Heart right ventricle (tissue), 16 donors: Measurements from ENCODE around the gene NR1H4. TPM values are rescaled to one million over a fixed set of nuclear protein-coding genes. Genes with fewer than 3 reads are reported as not detected.

Source experiments
- ATAC-seq, 8 donors: fragments of 200-7000 bp; cut with Tn5 transposase; one replicate each; pipeline ENCODE4 v1.9.1; 2020; ENCODE audit warnings: mild to moderate bottlenecking in 8 of 8, moderate library complexity in 8 of 8, moderate number of reproducible peaks in 1 of 8
- DNase-seq, 2 donors: peaks; one replicate each; pipeline ENCODE4 v3.0.0-alpha.2; 2020
- H3K27ac ChIP-seq, 10 donors: fragments of 200-600 bp; sonication (generic) in 2 of 10; one replicate each; pipeline versions ENCODE4 v1.5.0 to v1.8.0; 2020 to 2022; ENCODE audit warnings: mild to moderate bottlenecking in 3 of 10
- H3K27me3 ChIP-seq, 7 donors: fragments of 200-600 bp; one replicate each; pipeline ENCODE4 v1.8.0; 2021 to 2022; ENCODE audit warnings: mild to moderate bottlenecking in 2 of 7
- H3K36me3 ChIP-seq, 9 donors: fragments of 200-600 bp; sonication (generic) in 1 of 9; one replicate each; pipeline versions ENCODE4 v1.5.0 to v1.8.0; 2020 to 2022; ENCODE audit warnings: mild to moderate bottlenecking in 2 of 9
- H3K4me1 ChIP-seq, 9 donors: fragments of 200-600 bp; sonication (generic) in 1 of 9; one replicate each; pipeline versions ENCODE4 v1.5.0 to v1.8.0; 2020 to 2022; ENCODE audit warnings: mild to moderate bottlenecking in 4 of 9
- H3K4me3 ChIP-seq, 10 donors: fragments of 200-600 bp; sonication (generic) in 2 of 10; one replicate each; pipeline versions ENCODE4 v1.5.0 to v1.8.0; 2020 to 2022; ENCODE audit warnings: mild to moderate bottlenecking in 7 of 10, moderate library complexity in 2 of 10
- H3K9me3 ChIP-seq, 11 donors: fragments of 200-600 bp in 10 of 11; sonication (generic) in 2 of 11; one replicate each; pipeline versions ENCODE4 v1.5.0 to v1.8.0; 2013 to 2022; ENCODE audit warnings: mild to moderate bottlenecking in 2 of 11, control low read depth in 1 of 11, moderate library complexity in 1 of 11
- WGBS, 2 donors: extraction: QIAGEN DNeasy Blood & Tissue Kit; methylation state at CpG; one replicate each; pipeline ENCODE4 v1.1.7; 2013; ENCODE audit warnings: inconsistent platforms in 1 of 2; 5-methylcytosine and 5-hydroxymethylcytosine counted together
- intact Hi-C, 10 donors: fragments of 100-400 bp; cut with DNase I; formaldehyde crosslinking; loops; one replicate each; pipeline versions ENCODE4 v1.11.1 to v1.14.2; 2022
- polyA plus RNA-seq, 2 donors: library from polyadenylated mRNA; stranded (reverse); fragments of 200-250 nt; gene quantifications; one replicate each; pipeline ENCODE4 v1.2.3, GENCODE V29; 2013
- total RNA-seq, 10 donors: library from RNA; stranded (reverse); fragmentation: NEBNext Ultra II Directional in 3 of 10; extraction: Animal tissue kit (Norgen Biotek cat#: 25700) in 3 of 10; gene quantifications; one replicate each; pipeline versions ENCODE4 v1.2.1 to v1.2.4, GENCODE V29; 2021 to 2023
- TF ChIP-seq, protein P1 (sequence below), 9 donors: fragments of 200-600 bp; sonication (generic) in 2 of 9; IDR thresholded peaks; one replicate each; pipeline versions ENCODE4 v1.5.0 to v1.8.0; 2021 to 2022; ENCODE audit warnings: antibody characterized with exemption in 9 of 9, mild to moderate bottlenecking in 5 of 9, moderate library complexity in 1 of 9
- donor health status: Arrhythmogenic right ventricular cardiomyopathy.
- donor health status: ischemic (EF 13 %, LVEDD 7.1; RV severe dilation, severe dysfunction).
- donor health status: healthy with polysubstance abuse.
- donor health status: DM: no; HTN: yes; CAD: no.
- donor health status: DM: no; HTN: no; CAD: no.
- donor health status: ischemic (EF 25% LVEDD 6.9; RV normal size, moderate dysfunction).
- donor health status: ischemic (EF 25% LVEDD 5.7; RV mildly dilated, moderate dysfunction).
- donor health status: healthy.
- donor health status: DM: yes; HTN: yes; CAD: no.
- donor health status: Ischemic cardiomyopathy.
- donor health status: ischemic (EF 35%, LVEDD 5.7; RV mildly dilated, moderate dysfunction).
- donor health status: nonischemic (EF 11% LVEDD 7.7; RV severe dilation, severe dysfunction).
- donor health status: DM: yes; HTN: yes; CAD: no.
- donor health status: PGD.
- donor health status: ischemic (EF 29% LVEDD 5.4; RV normal size, mild dysfunction).
- donor health status: nonischemic (EF 23%, LVEDD 6.1; RV moderate dilation, normal function).

The NR1H4 gene
- total and polyA plus RNA-seq, 12 donors = 0.15 TPM; not detected in 11

DNA sequence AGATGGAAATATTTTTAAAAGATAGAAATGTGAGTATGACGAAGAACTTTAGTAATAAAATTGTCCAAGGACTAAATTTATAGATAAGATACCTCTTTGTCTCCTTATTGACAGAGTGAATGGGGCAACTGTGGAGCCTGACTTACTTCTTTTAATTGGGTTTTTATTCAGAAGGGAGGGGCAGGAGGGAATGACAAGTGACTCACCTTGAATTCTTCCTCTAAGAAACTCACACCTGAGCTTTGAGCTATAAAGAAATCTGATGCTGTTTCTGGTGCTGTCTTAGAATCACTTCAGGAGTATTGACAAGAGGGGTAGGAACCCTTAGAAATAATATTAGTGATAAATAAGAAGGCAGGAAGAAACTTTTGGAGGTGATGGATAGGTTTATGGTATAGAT lies 951 bp downstream of the NR1H4 start:
- Histone ChIP-seq H3K4me1 (no peaks in the 10 kb centered on the region), H3K36me3 (no peaks in the 10 kb centered on the region), H3K27ac (no peak overlapping the region), H3K9me3 (no peaks in the 10 kb centered on the region), H3K4me3 (no peak overlapping the region), H3K27me3 (peaks cover 0 to 5% (median 0%) of the 10 kb centered on the region in 7 donors)
- ATAC-seq = no peak
- TF ChIP-seq, protein P1, sequence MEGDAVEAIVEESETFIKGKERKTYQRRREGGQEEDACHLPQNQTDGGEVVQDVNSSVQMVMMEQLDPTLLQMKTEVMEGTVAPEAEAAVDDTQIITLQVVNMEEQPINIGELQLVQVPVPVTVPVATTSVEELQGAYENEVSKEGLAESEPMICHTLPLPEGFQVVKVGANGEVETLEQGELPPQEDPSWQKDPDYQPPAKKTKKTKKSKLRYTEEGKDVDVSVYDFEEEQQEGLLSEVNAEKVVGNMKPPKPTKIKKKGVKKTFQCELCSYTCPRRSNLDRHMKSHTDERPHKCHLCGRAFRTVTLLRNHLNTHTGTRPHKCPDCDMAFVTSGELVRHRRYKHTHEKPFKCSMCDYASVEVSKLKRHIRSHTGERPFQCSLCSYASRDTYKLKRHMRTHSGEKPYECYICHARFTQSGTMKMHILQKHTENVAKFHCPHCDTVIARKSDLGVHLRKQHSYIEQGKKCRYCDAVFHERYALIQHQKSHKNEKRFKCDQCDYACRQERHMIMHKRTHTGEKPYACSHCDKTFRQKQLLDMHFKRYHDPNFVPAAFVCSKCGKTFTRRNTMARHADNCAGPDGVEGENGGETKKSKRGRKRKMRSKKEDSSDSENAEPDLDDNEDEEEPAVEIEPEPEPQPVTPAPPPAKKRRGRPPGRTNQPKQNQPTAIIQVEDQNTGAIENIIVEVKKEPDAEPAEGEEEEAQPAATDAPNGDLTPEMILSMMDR (IDR thresholded peaks at IDR 0.05) = no peak
- WGBS, 2 donors = 79 to 81% methylated on average over 1 of the region's 1 CpG
- no peak for DNase-seq
- intact Hi-C loops = no loop called here

DNA sequence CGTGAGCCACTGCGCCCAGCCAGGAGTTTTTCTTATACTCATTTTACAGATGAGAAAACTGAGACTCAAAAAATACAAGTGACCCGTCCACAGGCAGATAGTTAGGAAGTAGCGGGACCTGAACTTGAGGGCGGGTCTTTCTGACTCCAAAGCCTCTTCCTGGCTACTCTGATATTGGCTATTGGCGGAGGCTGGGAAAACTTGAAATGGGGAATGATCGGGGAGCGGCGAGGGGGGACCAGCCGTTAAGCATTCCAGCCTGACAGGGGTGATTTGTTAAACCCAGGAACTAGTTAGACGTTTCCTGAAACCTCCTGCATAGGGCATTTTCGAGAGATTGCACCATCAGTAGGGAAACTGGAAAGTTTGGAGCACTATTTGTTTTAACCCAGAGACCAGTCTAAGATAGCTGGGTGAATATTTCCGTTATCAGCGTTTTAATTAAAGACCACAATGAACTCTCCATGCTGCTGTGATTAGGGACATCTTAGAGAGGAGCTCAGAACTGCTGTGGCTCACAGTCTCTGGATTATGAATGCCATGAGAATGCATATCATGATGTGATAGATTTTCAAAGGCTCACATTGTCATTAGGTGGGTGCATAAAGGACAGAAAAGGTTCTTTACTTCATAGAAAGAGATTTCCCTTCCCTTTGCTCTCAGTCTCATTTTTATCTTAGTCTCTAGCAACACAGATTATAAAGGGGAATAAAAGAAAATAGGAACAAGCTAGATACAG lies 2.5 kb downstream of the NR1H4 start:
- Histone ChIP-seq H3K4me1 (no peaks in the 10 kb centered on the region), H3K36me3 (no peaks in the 10 kb centered on the region), H3K27ac (no peak overlapping the region), H3K4me3 (no peak overlapping the region), H3K9me3 (no peaks in the 10 kb centered on the region), H3K27me3 (peaks cover 0 to 5% (median 0%) of the 10 kb centered on the region in 7 donors)
- intact Hi-C loops = no loop called here
- 57 to 64% methylated on average over 14 of the region's 14 CpGs for WGBS, 2 donors
- TF ChIP-seq, protein P1 (IDR thresholded peaks at IDR 0.05) = no peak
- no peak for ATAC-seq
- no peak for DNase-seq

DNA sequence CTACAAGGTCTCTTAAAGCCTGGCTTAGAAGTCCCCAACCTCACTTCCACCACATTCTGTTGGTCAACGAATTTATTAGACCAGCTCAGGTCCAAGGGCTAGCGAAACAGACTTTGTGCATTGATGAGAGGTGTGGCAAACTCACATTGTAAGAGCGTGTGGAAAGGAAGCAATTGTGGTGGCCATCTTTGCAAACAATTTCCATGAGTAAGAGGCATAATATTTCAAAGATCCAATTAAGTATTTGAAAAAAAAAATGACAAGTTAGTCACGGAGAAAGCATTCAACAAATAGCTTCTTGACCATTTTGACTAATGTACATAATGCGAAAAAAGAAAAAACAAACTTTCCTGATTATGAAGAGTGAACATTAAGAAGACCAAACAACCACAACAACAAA lies 7.4 kb downstream of the NR1H4 start:
- 76 to 93% methylated on average over 5 of the region's 5 CpGs for WGBS, 2 donors
- ATAC-seq (no peak), DNase-seq (no peak)
- no peak overlapping the region for H3K4me3 ChIP-seq
- intact Hi-C loops = no loop called here
- H3K4me1 ChIP-seq = no peaks in the 10 kb centered on the region
- no peaks in the 10 kb centered on the region for H3K9me3 ChIP-seq
- TF ChIP-seq, protein P1 (IDR thresholded peaks at IDR 0.05) = no peak
- no peaks in the 10 kb centered on the region for H3K36me3 ChIP-seq
- peaks cover 0 to 5% (median 0%) of the 10 kb centered on the region in 7 donors for H3K27me3 ChIP-seq
- H3K27ac ChIP-seq = no peak overlapping the region

DNA sequence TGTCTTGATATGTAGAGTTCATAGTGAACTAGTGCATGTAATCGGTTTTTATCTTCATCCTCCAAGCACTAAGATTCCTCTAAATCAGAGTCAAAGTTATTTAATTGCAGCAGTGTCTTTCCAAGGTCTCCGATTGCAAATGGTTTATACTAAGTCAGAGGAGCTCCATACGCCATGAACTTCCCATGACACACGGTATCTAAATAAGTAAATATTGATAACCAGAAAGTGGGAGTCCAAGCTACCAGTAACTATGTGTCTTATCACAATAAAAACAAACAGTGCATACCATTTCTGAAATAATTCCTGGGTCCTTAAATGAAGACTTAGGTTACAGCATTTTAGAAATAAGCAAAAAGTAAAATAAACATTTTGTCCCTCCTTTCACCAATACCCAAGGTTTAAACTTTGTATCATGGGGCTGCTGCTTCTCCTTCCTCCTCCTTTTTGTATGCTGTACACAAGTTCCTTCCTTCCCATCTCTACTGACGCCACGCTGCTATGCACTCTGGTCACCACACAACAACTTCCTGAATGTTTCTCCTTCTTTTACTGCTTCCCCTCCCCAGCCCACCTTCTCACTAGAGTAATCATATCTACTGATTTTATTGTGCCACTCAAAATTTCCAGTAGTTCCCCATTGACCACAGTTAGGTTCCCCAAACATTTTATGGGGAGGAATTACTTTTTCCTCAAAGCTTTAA lies 10.7 kb downstream of the NR1H4 start:
- DNase-seq (no peak), ATAC-seq (no peak)
- Histone ChIP-seq H3K9me3 (no peaks in the 10 kb centered on the region), H3K4me1 (peaks cover 0 to 6% (median 0%) of the 10 kb centered on the region in 9 donors), H3K4me3 (no peak overlapping the region), H3K27ac (no peak overlapping the region), H3K36me3 (no peaks in the 10 kb centered on the region), H3K27me3 (no peaks in the 10 kb centered on the region)
- intact Hi-C loops = no loop called here
- WGBS, 2 donors = 37 to 44% methylated on average over 6 of the region's 6 CpGs
- TF ChIP-seq, protein P1 (IDR thresholded peaks at IDR 0.05) = no peak
